ENCODE data around the gene SSBP2. TPM values are rescaled to one million over a fixed set of nuclear protein-coding genes. Genes with fewer than 3 reads are reported as not detected.

Gene SSBP2
- total and polyA plus RNA-seq, 2 of the 8 experiments (the other 6 are each of a cell fraction or from before 2014, with no cell fraction given) = 21.5 to 36.2 TPM

DNA sequence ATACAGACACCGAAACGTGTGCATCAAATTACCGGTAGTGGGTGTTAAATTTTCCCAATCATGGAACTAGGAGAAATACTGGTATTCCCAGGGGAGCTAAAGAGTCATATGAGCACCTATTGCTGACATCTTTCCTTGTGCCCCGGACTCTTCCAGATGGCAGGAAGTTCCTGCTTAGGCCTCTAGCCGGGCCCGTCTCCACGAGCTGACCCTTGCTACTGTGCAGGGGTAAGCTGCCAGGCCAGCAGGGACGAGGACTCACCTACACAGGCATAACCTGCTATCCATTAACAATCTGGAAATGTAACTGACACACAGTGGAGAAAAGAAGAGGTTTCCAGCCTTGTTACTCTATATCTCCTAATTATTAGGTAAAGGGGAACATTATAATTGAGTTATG lies 16.2 kb upstream of the SSBP2 start:
- ChIA-PET POLR2A (ENCODE audit: partially characterized antibody) (no interaction called here), CTCF (ENCODE audit: partially characterized antibody) (interaction anchor here (0.8 to 1.6 kb wide), 6 partner anchors 11 to 90 kb away, joined by 3 to 6 read pairs (median 3); no protein-coding TSS in a partner anchor)
- H3K4ac ChIP-seq (replicated peaks; ENCODE audit: insufficient read length, low read depth, low read length) = no peak overlapping the region
- H4K20me1 ChIP-seq (replicated peaks in 1 of 2; ENCODE audit: control insufficient read depth in 1 of 2, insufficient read depth in 2 of 2, low read length in 2 of 2) = no peaks in the 10 kb centered on the region
- H3K4me2 ChIP-seq (ENCODE audit: insufficient read depth in 1 of 2, low read depth in 2 of 2, low read length in 2 of 2) = no peak overlapping the region
- H2AK5ac ChIP-seq (ENCODE audit: low read depth, low read length) = no peak overlapping the region
- no peaks in the 10 kb centered on the region for H3K9me3 ChIP-seq (ENCODE audit: insufficient read depth in 2 of 2, low read depth in 1 of 2, low read length in 1 of 2)
- no peak for FAIRE-seq
- H3K9ac ChIP-seq (replicated peaks in 1 of 4; ENCODE audit: extremely low read depth in 1 of 4, low read depth in 3 of 4, low read length in 3 of 4) = no peak overlapping the region
- H3K18ac ChIP-seq (ENCODE audit: extremely low read depth, low read length) = no peak overlapping the region
- no peak overlapping the region for H3K14ac ChIP-seq (ENCODE audit: insufficient read length)
- no peak overlapping the region for H3K23ac ChIP-seq (ENCODE audit: insufficient read length)
- no peak overlapping the region for H2BK20ac ChIP-seq (ENCODE audit: low read length)
- no peak overlapping the region for H2BK12ac ChIP-seq (ENCODE audit: low read depth, low read length)
- no peak overlapping the region for H4K5ac ChIP-seq (ENCODE audit: insufficient read length, low read depth, low read length)
- no peak overlapping the region for H4K91ac ChIP-seq (replicated peaks; ENCODE audit: insufficient read length, low read length)
- no peaks in the 10 kb centered on the region; the same call in 1 of the 2 replicates for H3K79me1 ChIP-seq (ENCODE audit: low read depth, low read length)
- TF ChIP-seq, protein P1, sequence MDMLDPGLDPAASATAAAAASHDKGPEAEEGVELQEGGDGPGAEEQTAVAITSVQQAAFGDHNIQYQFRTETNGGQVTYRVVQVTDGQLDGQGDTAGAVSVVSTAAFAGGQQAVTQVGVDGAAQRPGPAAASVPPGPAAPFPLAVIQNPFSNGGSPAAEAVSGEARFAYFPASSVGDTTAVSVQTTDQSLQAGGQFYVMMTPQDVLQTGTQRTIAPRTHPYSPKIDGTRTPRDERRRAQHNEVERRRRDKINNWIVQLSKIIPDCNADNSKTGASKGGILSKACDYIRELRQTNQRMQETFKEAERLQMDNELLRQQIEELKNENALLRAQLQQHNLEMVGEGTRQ (IDR thresholded peaks at IDR 0.05; ENCODE audit: low read length) = no peak
- no peak overlapping the region for H3K56ac ChIP-seq (replicated peaks; ENCODE audit: insufficient read length, low read depth, low read length)
- H2BK15ac ChIP-seq (ENCODE audit: low read length) = no peak overlapping the region
- no peaks in the 10 kb centered on the region for H3K27me3 ChIP-seq (replicated peaks in 1 of 4; ENCODE audit: control insufficient read depth in 3 of 4, extremely low read depth in 1 of 4, insufficient read depth in 3 of 4, low read length in 3 of 4)
- peak overlapping the region; percentile 36; the same call in 1 of the 2 replicates for H2AFZ ChIP-seq (ENCODE audit: low read length)
- no peaks in the 10 kb centered on the region; the same call in 1 of the 2 replicates for H3K23me2 ChIP-seq (ENCODE audit: low read depth, low read length)
- H2BK5ac ChIP-seq (ENCODE audit: low read depth, low read length) = no peak overlapping the region
- no peak overlapping the region for H4K8ac ChIP-seq (ENCODE audit: extremely low read depth, insufficient read depth, low read length)
- H2BK120ac ChIP-seq (replicated peaks; ENCODE audit: low read depth, low read length) = no peak overlapping the region
- H3K4me1 ChIP-seq (replicated peaks in 1 of 4; ENCODE audit: control insufficient read depth in 3 of 4, insufficient read depth in 4 of 4, low read length in 3 of 4) = peaks cover 0 to 9% (median 0%) of the 10 kb centered on the region in 4 experiments; a peak in 1 of 7 replicates
- H3K4me3 ChIP-seq (ENCODE audit: extremely low read depth in 1 of 4, insufficient read depth in 2 of 4, low read depth in 3 of 4, low read length in 4 of 4) = no peak overlapping the region
- no peak for DNase-seq (ENCODE audit: low read depth in 1 of 2, low spot score in 2 of 2)
- H3K27ac ChIP-seq (ENCODE audit: low read depth, low read length) = no peak overlapping the region
- no peaks in the 10 kb centered on the region for H3K79me2 ChIP-seq (ENCODE audit: control insufficient read depth in 1 of 2, insufficient read depth in 2 of 2, low read length in 2 of 2)
- H3K36me3 ChIP-seq (ENCODE audit: control insufficient read depth in 2 of 4, insufficient read depth in 4 of 4, low read length in 3 of 4) = no peaks in the 10 kb centered on the region
- 87% methylated on average over 8 of the region's 8 CpGs; no CpG with 5 or more reads in 1 of the 2 experiments for WGBS, 2 experiments (ENCODE audit: extremely low coverage in 1 of 2, insufficient coverage in 1 of 2, insufficient read length in 1 of 2, insufficient replicate concordance in 2 of 2, low coverage in 1 of 2, low lambda C conversion rate in 2 of 2, missing lambda C conversion rate in 1 of 2)
